H1 (cell line): ENCODE results near the gene KATNA1. TPM values are rescaled to one million over a fixed set of nuclear protein-coding genes. Genes with fewer than 3 reads are reported as not detected.

Experiments used
- CTCF ChIA-PET: fragments of 300-600 bp; sonication (Branson Sonifier 250); formaldehyde crosslinking; loops from one replicate; lab custom pipeline; 2021; ENCODE audit not compliant: partially characterized antibody; lab: Charles Lee
- POLR2A ChIA-PET: fragments of 300-600 bp; sonication (Branson Sonifier 250); formaldehyde crosslinking; loops from one replicate; lab custom pipeline; 2021; ENCODE audit warnings: inconsistent platforms; ENCODE audit not compliant: partially characterized antibody; lab: Charles Lee
- DNase-seq, 2 experiments: peaks; one replicate each; pipeline versions ENCODE4 v3.0.0 to v3.0.0-alpha.2; 2010 to 2022; ENCODE audit warnings: low spot score in 2 of 2, low read depth in 1 of 2, mixed read lengths in 1 of 2
- FAIRE-seq: peaks from 2 replicates; lab custom pipeline; 2011; peaks lifted over from hg19 to GRCh38; lab: Jason Lieb, UNC
- H2AFZ ChIP-seq: 2 replicates; pipeline ENCODE4 v1.8.1; 2012; ENCODE audit warnings: low read length, inconsistent platforms
- H2AK5ac ChIP-seq: 2 replicates; pipeline ENCODE4 v1.6.1; 2013; ENCODE audit warnings: low read depth, low read length
- H2BK120ac ChIP-seq: replicated peaks from 2 replicates; pipeline ENCODE3; 2013; ENCODE audit warnings: low read depth, low read length, inconsistent platforms
- H2BK12ac ChIP-seq: 2 replicates; pipeline ENCODE4 v1.6.1; 2013; ENCODE audit warnings: low read depth, low read length
- H2BK15ac ChIP-seq: 2 replicates; pipeline ENCODE4 v1.6.1; 2013; ENCODE audit warnings: low read length
- H2BK20ac ChIP-seq: 2 replicates; pipeline ENCODE4 v1.6.1; 2013; ENCODE audit warnings: low read length
- H2BK5ac ChIP-seq: 2 replicates; pipeline ENCODE4 v1.6.1; 2013; ENCODE audit warnings: low read depth, low read length
- H3K14ac ChIP-seq: 2 replicates; pipeline ENCODE4 v1.6.1; 2013; ENCODE audit warnings: inconsistent platforms; ENCODE audit not compliant: insufficient read length
- H3K18ac ChIP-seq: 2 replicates; pipeline ENCODE4 v1.6.1; 2013; ENCODE audit warnings: low read length; ENCODE audit errors: extremely low read depth
- H3K23ac ChIP-seq: 2 replicates; pipeline ENCODE4 v1.6.1; 2013; ENCODE audit warnings: inconsistent platforms; ENCODE audit not compliant: insufficient read length
- H3K23me2 ChIP-seq: 2 replicates; pipeline ENCODE4 v1.6.1; 2013; ENCODE audit warnings: low read depth, low read length
- H3K27ac ChIP-seq: 2 replicates; pipeline ENCODE4 v1.6.1; 2011; ENCODE audit warnings: low read depth, low read length, inconsistent platforms
- H3K27me3 ChIP-seq, 4 experiments: replicated peaks in 1 of 4; 1 replicate in 1 of 4; 2 replicates in 3 of 4; pipeline versions ENCODE4 v1.6.1 to v1.8.1; 2011 to 2013; ENCODE audit warnings: low read length in 3 of 4, mild to moderate bottlenecking in 3 of 4, inconsistent platforms in 2 of 4, mixed read lengths in 2 of 4, moderate library complexity in 1 of 4; ENCODE audit not compliant: control insufficient read depth in 3 of 4, insufficient read depth in 3 of 4; ENCODE audit errors: extremely low read depth in 1 of 4
- H3K36me3 ChIP-seq, 4 experiments: 2 replicates each; pipeline versions ENCODE4 v1.6.1 to v1.8.1; 2011 to 2013; ENCODE audit warnings: mild to moderate bottlenecking in 4 of 4, low read length in 3 of 4, moderate library complexity in 2 of 4, control low read depth in 1 of 4, inconsistent platforms in 1 of 4; ENCODE audit not compliant: insufficient read depth in 4 of 4, control insufficient read depth in 2 of 4
- H3K4ac ChIP-seq: replicated peaks from 2 replicates; pipeline ENCODE3; 2013; ENCODE audit warnings: low read length, low read depth, mixed read lengths, inconsistent platforms; ENCODE audit not compliant: insufficient read length
- H3K4me1 ChIP-seq, 4 experiments: replicated peaks in 1 of 4; 1 replicate in 1 of 4; 2 replicates in 3 of 4; pipeline versions ENCODE4 v1.6.1 to v1.8.1; 2011 to 2013; ENCODE audit warnings: low read length in 3 of 4, inconsistent platforms in 2 of 4, mixed read lengths in 1 of 4; ENCODE audit not compliant: insufficient read depth in 4 of 4, control insufficient read depth in 3 of 4
- H3K4me2 ChIP-seq, 2 experiments: 2 replicates each; pipeline versions ENCODE4 v1.6.1 to v1.8.1; 2011 to 2013; ENCODE audit warnings: low read depth in 2 of 2, low read length in 2 of 2, control low read depth in 1 of 2, inconsistent platforms in 1 of 2, mild to moderate bottlenecking in 1 of 2; ENCODE audit not compliant: insufficient read depth in 1 of 2
- H3K4me3 ChIP-seq, 4 experiments: fragments of 200-600, 300-600 bp in 1 of 4; sonication (generic), shearing (Covaris generic), sonication (Bioruptor Twin) in 1 of 4; 2 replicates each; pipeline versions ENCODE4 v1.5.1 to v1.8.1; 2011 to 2016; ENCODE audit warnings: low read length in 4 of 4, low read depth in 3 of 4, control low read depth in 2 of 4, inconsistent platforms in 2 of 4, mild to moderate bottlenecking in 2 of 4, mixed read lengths in 1 of 4, moderate library complexity in 1 of 4; ENCODE audit not compliant: insufficient read depth in 2 of 4; ENCODE audit errors: extremely low read depth in 1 of 4
- H3K56ac ChIP-seq: replicated peaks from 2 replicates; pipeline ENCODE3; 2013; ENCODE audit warnings: low read depth, mild to moderate bottlenecking, mixed read lengths, low read length, inconsistent platforms; ENCODE audit not compliant: insufficient read length
- H3K79me1 ChIP-seq: 2 replicates; pipeline ENCODE4 v1.6.1; 2013; ENCODE audit warnings: low read depth, low read length, control low read depth
- H3K79me2 ChIP-seq, 2 experiments: 2 replicates each; pipeline versions ENCODE4 v1.6.1 to v1.8.1; 2012 to 2013; ENCODE audit warnings: low read length in 2 of 2, mild to moderate bottlenecking in 2 of 2, inconsistent platforms in 1 of 2; ENCODE audit not compliant: insufficient read depth in 2 of 2, control insufficient read depth in 1 of 2
- H3K9ac ChIP-seq, 4 experiments: replicated peaks in 1 of 4; 1 replicate in 1 of 4; 2 replicates in 3 of 4; pipeline versions ENCODE4 v1.6.1 to v1.8.1; 2011 to 2013; ENCODE audit warnings: low read depth in 3 of 4, low read length in 3 of 4, control low read depth in 2 of 4, mild to moderate bottlenecking in 2 of 4, moderate library complexity in 2 of 4, inconsistent platforms in 1 of 4; ENCODE audit errors: extremely low read depth in 1 of 4
- H3K9me3 ChIP-seq, 2 experiments: 2 replicates each; pipeline versions ENCODE4 v1.6.1 to v1.8.1; 2012 to 2013; ENCODE audit warnings: mild to moderate bottlenecking in 2 of 2, moderate library complexity in 2 of 2, control low read depth in 1 of 2, inconsistent platforms in 1 of 2, low read depth in 1 of 2, low read length in 1 of 2, mixed read lengths in 1 of 2; ENCODE audit not compliant: insufficient read depth in 2 of 2
- H4K20me1 ChIP-seq, 2 experiments: replicated peaks in 1 of 2; 2 replicates each; pipeline versions ENCODE3 to v1.8.1; 2011 to 2013; ENCODE audit warnings: inconsistent platforms in 2 of 2, low read length in 2 of 2, mild to moderate bottlenecking in 1 of 2; ENCODE audit not compliant: insufficient read depth in 2 of 2, control insufficient read depth in 1 of 2
- H4K5ac ChIP-seq: 2 replicates; pipeline ENCODE4 v1.6.1; 2013; ENCODE audit warnings: low read length, low read depth, mixed read lengths, inconsistent platforms; ENCODE audit not compliant: insufficient read length
- H4K8ac ChIP-seq: 2 replicates; pipeline ENCODE4 v1.8.0; 2013; ENCODE audit warnings: mild to moderate bottlenecking, moderate library complexity, low read length, inconsistent platforms; ENCODE audit not compliant: insufficient read depth; ENCODE audit errors: extremely low read depth
- H4K91ac ChIP-seq: replicated peaks from 2 replicates; pipeline ENCODE3; 2013; ENCODE audit warnings: low read length, mixed read lengths, inconsistent platforms; ENCODE audit not compliant: insufficient read length
- BACH1 ChIP-seq: IDR thresholded peaks from 2 replicates; pipeline ENCODE4 v1.6.1; 2012; ENCODE audit warnings: low read length, improper control_type of control experiment
- CBX8 ChIP-seq: fragments of 300-800, 300-1000 bp; sonication (generic); IDR thresholded peaks from 2 replicates; pipeline ENCODE4 v1.7.1; 2016; ENCODE audit warnings: low read depth, low read length, borderline replicate concordance
- EP300 ChIP-seq, 2 experiments: IDR thresholded peaks; 1 replicate in 1 of 2; 2 replicates in 1 of 2; pipeline ENCODE4 v1.6.1; 2011 to 2012; ENCODE audit warnings: low read depth in 2 of 2, low read length in 2 of 2, mild to moderate bottlenecking in 2 of 2, borderline replicate concordance in 1 of 2, inconsistent platforms in 1 of 2, moderate library complexity in 1 of 2
- HDAC6 ChIP-seq: IDR thresholded peaks from one replicate; pipeline ENCODE4 v1.7.1; 2012; ENCODE audit warnings: low read depth, mild to moderate bottlenecking, inconsistent platforms, low read length, moderate library complexity
- RAD21 ChIP-seq, 2 experiments: IDR thresholded peaks in 1 of 2; conservative IDR thresholded peaks in 1 of 2; 2 replicates each; pipeline ENCODE4 v1.6.1; 2011; ENCODE audit warnings: low read depth in 2 of 2, low read length in 2 of 2, improper control_type of control experiment in 1 of 2, inconsistent platforms in 1 of 2, mild to moderate bottlenecking in 1 of 2, moderate library complexity in 1 of 2
- RXRA ChIP-seq: IDR thresholded peaks from 2 replicates; pipeline ENCODE4 v1.6.1; 2011; ENCODE audit warnings: low read depth, mild to moderate bottlenecking, low read length, moderate library complexity; ENCODE audit not compliant: insufficient read depth
- SP2 ChIP-seq: IDR thresholded peaks from 2 replicates; pipeline ENCODE4 v1.6.1; 2012; ENCODE audit warnings: mild to moderate bottlenecking, low read length, inconsistent platforms
- SRF ChIP-seq: IDR thresholded peaks from 2 replicates; pipeline ENCODE4 v1.6.1; 2011; ENCODE audit warnings: mild to moderate bottlenecking, low read depth, low read length, moderate library complexity
- TAF7 ChIP-seq: optimal IDR thresholded peaks from 2 replicates; pipeline ENCODE3; 2011; ENCODE audit warnings: low read depth, mild to moderate bottlenecking, inconsistent platforms, low read length, moderate library complexity, borderline replicate concordance
- WGBS, 2 experiments: shearing (Covaris generic) in 1 of 2; methylation state at CpG; one replicate each; pipeline versions ENCODE4 v1.1.6 to v1.1.7; 2013 to 2015; ENCODE audit warnings: low lambda C conversion rate in 2 of 2, mixed read lengths in 2 of 2, inconsistent platforms in 1 of 2, low coverage in 1 of 2, missing lambda C conversion rate in 1 of 2; ENCODE audit not compliant: insufficient replicate concordance in 2 of 2, insufficient coverage in 1 of 2, insufficient read length in 1 of 2; ENCODE audit errors: extremely low coverage in 1 of 2, missing lambda C conversion rate in 1 of 2; 5-methylcytosine and 5-hydroxymethylcytosine counted together
- polyA plus RNA-seq, 7 experiments: library from polyadenylated mRNA; depleted of rRNA in 3 of 7; stranded (reverse) in 5 of 7; unstranded in 2 of 7; fragments of >200 nt in 5 of 7; fragments of 200-250 nt in 2 of 7; gene quantifications; 1 replicate in 5 of 7; 2 replicates in 1 of 7; 4 replicates in 1 of 7; pipeline versions ENCODE4 v1.2.1 to v1.2.3, GENCODE V29; 2011 to 2013; ENCODE audit warnings: missing spikeins in 2 of 7, mixed read lengths in 2 of 7
- total RNA-seq: library from RNA; stranded (reverse); fragmentation: NEBNext Ultra II Directional; extraction: Animal tissue kit (Norgen Biotek cat#: 25700); gene quantifications from 2 replicates; pipeline ENCODE4 v1.2.1, GENCODE V29; 2021

Gene KATNA1
- total and polyA plus RNA-seq, 2 of the 8 experiments (the other 6 are each of a cell fraction or from before 2014, with no cell fraction given) = 7.6 to 20.3 TPM

- no peak overlapping the region for H2BK120ac ChIP-seq
- H3K4me1 ChIP-seq = no peaks in the 10 kb centered on the region; a peak in 1 of 7 replicates
- no peaks in the 10 kb centered on the region for H3K79me1 ChIP-seq
- H3K4me2 ChIP-seq = no peak overlapping the region
- CTCF ChIA-PET = interaction anchor here (0.6 to 6.5 kb wide), 5 partner anchors 12 to 1867 kb away, joined by 3 to 108 read pairs (median 5); partner anchors contain the start of gene PPIL4
- no peak overlapping the region for H2AK5ac ChIP-seq
- TF ChIP-seq TAF7 (no peak), RAD21 (IDR thresholded peaks at IDR 0.05 in 1 of 2, conservative IDR thresholded peaks at IDR 0.05 in 1 of 2; ENCODE audit: low read depth in 2 of 2, low read length in 2 of 2) (no peak), SRF (no peak), SP2 (no peak), CBX8 (no peak), EP300 (IDR thresholded peaks at IDR 0.05; ENCODE audit: borderline replicate concordance in 1 of 2, low read depth in 2 of 2, low read length in 2 of 2) (no peak), RXRA (no peak), BACH1 (no peak), HDAC6 (no peak)
- no peak overlapping the region for H4K8ac ChIP-seq
- H4K91ac ChIP-seq = no peak overlapping the region
- H3K9ac ChIP-seq = no peak overlapping the region
- H4K20me1 ChIP-seq = peaks cover 0 to 6% of the 10 kb centered on the region in 2 experiments
- peaks cover 6 to 14% of the 10 kb centered on the region in 2 experiments for H3K79me2 ChIP-seq
- no peak overlapping the region for H2BK15ac ChIP-seq
- no peak for DNase-seq
- H2BK12ac ChIP-seq = no peak overlapping the region
- FAIRE-seq = no peak
- no peaks in the 10 kb centered on the region for H3K27me3 ChIP-seq
- no peak overlapping the region for H3K4ac ChIP-seq
- POLR2A ChIA-PET = interaction anchor here (1.5 kb wide), 1 partner anchor 18 kb away, joined by 3 read pairs; the partner anchor contains the start of gene PPIL4
- H2BK5ac ChIP-seq = no peak overlapping the region
- no peak overlapping the region for H2BK20ac ChIP-seq
- no peak overlapping the region for H3K23ac ChIP-seq
- H3K18ac ChIP-seq = no peak overlapping the region
- H3K56ac ChIP-seq = no peak overlapping the region
- no peak overlapping the region for H4K5ac ChIP-seq
- no peak overlapping the region for H3K27ac ChIP-seq
- H3K14ac ChIP-seq = no peak overlapping the region
- peaks cover 2% of the 10 kb centered on the region; the same call in 1 of the 2 replicates for H3K23me2 ChIP-seq
- 94% methylated on average over 5 of the region's 5 CpGs; no CpG with 5 or more reads in 1 of the 2 experiments for WGBS, 2 experiments
- no peak overlapping the region for H3K4me3 ChIP-seq
- no peak overlapping the region for H2AFZ ChIP-seq
- H3K36me3 ChIP-seq = no peaks in the 10 kb centered on the region
- no peaks in the 10 kb centered on the region for H3K9me3 ChIP-seq
These were observed 85.1 kb downstream of the KATNA1 start for GRCh38 chr6:149563203-149563927.
